Measurements from ENCODE around the gene SGIP1.
"Not testable (repeated sequence)": the region's sequence is repeated elsewhere in the genome, so short reads cannot be mapped to it uniquely, and the experiment has no call there.

Gene SGIP1

DNA sequence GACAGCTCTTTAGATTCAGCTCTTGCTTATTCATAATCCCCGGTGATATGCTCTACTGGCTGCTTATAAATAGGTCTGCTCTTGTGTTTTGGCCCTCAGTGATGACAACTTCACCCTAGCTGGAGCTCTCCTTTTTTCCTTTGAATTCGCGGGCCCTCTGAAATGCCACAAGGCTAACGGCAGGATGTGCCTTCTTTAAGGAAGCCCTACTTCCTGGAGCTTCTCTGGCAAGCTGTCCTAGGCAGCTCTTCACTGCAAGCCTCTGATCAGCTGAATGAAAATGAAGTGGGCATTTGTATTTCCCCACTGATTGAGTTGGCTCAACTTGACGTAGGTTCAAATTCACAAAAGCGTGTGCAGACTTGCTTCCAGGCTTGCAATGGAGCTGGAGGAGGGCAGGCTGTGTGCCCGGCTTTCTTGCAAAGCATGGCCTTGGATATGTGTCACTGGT is 22.2 kb downstream of the SGIP1 start:
- no peak for DNase-seq

DNA sequence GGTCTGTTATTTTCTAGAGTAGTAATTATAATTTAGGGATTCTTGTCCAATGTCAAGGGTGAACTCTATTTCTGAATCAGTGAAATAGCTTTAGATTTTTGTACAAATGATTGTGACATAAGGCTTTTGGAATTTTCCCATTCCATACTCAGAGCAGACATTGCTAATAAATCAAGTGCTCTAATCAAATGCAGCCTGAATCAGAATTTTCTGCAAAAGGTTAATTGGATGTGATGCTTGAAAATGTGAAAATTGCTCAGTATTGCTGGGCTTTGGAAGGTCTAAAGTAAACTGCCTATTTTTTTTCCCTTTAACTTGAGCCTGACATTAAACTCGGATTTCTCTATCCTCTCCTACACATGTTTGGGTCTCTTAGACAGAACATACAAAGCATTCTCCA is 23.2 kb downstream of the SGIP1 start:
- peak; percentile 88 for DNase-seq

DNA sequence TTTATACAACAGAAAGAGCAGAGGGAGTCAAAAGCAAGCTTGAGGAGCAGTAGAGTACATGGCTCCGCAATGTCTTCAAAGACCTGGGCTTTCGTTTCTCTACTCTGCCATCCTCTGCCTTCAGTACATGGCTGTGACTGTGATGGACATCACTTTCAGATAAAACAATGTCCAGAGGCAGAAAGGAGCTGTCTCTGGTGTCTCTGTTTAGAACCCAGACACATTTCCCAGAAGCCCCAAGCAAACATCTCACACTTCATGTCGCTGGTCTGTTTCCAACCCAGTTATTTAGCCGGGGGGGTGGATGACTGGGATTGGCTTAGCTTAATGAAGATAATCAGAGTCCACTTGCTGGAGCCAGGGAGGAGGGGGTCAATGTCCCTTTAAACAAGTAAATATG is 25.6 kb downstream of the SGIP1 start:
- DNase-seq = no peak

DNA sequence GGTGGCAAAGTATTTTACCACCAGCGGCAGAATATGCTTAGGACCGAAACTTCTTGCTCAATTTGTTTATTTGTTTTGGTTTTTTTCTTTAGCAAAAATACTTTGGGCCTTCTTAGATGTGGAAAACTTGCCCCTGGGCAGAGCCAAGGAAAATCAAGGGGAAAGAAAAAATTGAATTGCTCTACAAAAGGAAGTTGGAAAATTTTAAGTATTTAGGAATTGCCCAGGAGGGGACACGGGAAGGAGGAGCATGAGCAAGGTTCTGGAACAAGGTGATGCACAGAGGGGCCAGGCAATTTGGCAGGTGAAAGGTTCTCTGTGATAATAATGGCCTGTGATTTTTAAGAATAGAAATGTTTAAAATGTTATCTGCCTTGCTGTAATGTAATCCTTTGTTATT is 28.6 kb downstream of the SGIP1 start:
- DNase-seq = no peak

- DNase-seq = peak; percentile 91
Measured at GRCh38 chr1:66563094-66563800, 29.3 kb downstream of the SGIP1 start.

- DNase-seq = peak; percentile 98
Measured at GRCh38 chr1:66563941-66564630, 30.1 kb downstream of the SGIP1 start.

DNA sequence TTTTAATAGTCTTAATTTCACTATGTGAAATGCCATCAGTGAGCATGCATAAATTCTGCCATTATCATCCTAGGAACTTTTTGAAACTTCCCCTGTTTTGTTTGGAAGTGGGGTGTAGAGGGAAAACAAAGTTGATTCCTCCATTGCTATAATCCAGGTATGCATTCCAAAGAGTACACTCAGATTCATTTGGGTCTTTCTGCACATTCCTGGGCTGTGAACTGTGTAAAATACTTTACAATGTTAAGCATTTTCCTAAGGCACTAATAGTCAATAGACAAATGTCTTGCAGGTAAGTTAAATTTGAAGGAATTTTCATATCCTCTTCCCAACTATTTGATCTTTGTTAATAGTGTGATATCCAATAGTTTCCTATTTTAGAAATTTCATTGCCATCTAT is 36.2 kb downstream of the SGIP1 start:
- no peak for DNase-seq

DNA sequence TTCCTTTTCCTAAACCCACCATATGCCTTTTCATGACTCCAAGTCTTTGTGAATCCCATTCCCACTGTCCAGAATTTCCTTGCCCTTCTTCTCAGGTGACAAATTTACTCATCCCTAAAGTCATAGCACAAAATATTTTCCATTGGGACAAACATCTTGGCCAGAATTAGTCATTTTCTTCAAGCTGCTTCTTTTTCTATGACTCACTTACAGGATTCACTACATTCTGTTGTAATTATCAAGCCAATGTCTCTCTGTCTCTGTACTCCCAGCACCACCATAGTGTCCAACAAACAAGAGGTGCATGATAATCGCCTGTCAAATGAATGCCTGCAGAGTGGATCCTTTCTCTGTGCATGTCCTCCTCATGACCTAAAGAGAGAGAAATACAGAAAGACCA is 37.8 kb downstream of the SGIP1 start:
- DNase-seq = peak; percentile 69

DNA sequence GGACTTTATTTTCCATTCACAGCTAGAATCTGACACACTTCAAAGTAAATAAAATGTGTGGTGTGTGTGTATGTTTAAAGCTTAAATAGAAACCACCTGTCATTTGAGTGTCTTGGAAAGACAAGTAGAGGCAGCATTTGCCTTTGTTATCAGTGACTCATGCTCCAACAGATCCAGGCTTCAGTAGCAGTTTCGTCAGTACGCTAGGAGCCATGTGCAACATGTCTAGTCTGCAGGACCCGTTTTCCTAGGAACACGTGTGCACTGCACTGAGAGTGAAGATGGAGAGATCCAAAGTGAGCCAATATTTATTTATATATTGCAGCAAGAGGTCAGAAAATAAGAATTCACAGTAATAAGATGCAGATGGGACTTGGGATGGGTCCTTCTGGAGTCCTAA is 41.8 kb downstream of the SGIP1 start:
- DNase-seq = peak; percentile 89

- DNase-seq = no peak
Measured at GRCh38 chr1:66576645-66577044, 42.7 kb downstream of the SGIP1 start.

- DNase-seq = no peak
Measured at GRCh38 chr1:66578841-66579240, 44.9 kb downstream of the SGIP1 start.

GRCh38 chr1:66580081-66580480 is 46.1 kb downstream of the SGIP1 start:
- DNase-seq = no peak

GRCh38 chr1:66583021-66583420 is 49.1 kb downstream of the SGIP1 start:
- no peak for DNase-seq

DNA sequence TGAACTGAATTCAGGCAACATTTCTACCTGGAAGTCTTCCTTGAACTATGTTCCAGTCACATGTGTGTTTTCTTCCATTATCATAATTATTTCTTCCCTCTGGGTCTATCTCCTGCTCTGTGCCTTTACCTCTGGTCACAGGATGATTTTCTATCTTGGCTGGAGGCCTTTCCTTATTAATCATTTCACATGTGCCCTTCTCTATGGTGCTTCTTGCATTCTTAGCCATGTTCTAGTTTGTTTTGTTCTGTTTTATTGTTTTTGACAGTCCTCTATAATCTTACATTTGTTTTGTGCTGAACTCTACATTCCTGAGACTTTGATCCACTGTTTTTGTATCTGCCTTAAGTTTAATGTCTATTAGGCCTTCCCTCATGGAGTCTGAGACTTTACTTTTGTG is 51.0 kb downstream of the SGIP1 start:
- no peak for DNase-seq

DNA sequence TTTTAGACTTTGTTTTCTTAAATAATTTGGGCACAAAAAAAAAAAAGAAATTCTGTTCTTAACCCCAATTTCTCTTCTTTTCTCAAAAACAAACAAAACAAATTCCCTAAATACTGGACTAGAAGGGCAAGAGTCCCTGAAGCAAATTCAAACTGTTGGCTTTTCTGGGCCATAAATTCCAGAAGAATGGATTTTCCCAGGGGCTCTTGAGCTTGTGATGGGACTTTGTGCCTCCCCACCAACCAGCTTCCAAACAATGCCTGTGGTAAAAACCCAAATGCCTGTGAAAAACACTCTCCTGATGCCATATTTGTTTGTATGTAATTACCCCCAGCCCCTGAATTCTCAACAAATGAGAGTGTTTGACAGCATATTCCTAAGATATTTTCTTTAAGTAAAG is 55.4 kb downstream of the SGIP1 start:
- DNase-seq = no peak

GRCh38 chr1:66592106-66592507 is 58.2 kb downstream of the SGIP1 start:
- not testable (repeated sequence) for DNase-seq

DNA sequence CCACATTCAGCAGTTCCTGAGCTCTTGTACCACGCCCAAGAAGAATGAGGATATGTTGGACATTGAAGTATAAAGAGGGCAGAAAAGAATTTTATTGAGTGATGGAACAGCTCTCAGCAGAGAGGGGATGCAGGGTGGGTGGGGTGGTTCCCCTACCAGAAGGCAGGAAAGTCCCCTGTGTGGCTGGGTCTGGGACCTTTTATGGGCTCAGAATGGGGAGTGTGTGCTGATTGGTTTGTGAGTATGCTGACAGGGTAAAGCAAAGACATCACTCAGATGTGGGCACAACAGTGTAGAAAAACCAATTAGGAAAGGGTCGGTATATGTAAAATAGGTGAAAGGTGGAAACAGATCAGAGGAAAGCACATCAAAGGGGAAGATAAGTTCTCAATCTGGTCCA is 62.2 kb downstream of the SGIP1 start:
- no peak for DNase-seq

- DNase-seq = no peak
Measured at GRCh38 chr1:66597500-66597899, 63.5 kb downstream of the SGIP1 start.

DNA sequence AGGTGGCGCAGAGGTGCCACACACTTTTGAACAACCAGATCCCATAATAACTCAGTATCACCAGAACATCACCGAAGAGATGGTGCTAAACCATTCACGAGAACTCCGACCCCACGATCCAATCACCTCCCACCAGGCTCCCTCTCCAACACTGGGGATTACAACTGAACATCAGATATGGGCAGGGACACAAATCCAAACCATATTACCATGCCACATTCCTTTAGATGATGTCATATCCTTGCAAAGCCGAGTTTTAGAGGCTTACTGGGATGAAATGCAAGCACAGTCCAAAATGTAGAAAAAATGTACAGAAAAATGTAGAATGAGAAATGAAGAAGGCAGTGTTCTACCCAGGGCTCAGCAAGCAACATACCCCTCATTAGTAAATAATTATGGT is 64.7 kb downstream of the SGIP1 start:
- DNase-seq = peak; percentile 92

- DNase-seq = no peak
Measured at GRCh38 chr1:66599346-66599745, 65.4 kb downstream of the SGIP1 start.

DNA sequence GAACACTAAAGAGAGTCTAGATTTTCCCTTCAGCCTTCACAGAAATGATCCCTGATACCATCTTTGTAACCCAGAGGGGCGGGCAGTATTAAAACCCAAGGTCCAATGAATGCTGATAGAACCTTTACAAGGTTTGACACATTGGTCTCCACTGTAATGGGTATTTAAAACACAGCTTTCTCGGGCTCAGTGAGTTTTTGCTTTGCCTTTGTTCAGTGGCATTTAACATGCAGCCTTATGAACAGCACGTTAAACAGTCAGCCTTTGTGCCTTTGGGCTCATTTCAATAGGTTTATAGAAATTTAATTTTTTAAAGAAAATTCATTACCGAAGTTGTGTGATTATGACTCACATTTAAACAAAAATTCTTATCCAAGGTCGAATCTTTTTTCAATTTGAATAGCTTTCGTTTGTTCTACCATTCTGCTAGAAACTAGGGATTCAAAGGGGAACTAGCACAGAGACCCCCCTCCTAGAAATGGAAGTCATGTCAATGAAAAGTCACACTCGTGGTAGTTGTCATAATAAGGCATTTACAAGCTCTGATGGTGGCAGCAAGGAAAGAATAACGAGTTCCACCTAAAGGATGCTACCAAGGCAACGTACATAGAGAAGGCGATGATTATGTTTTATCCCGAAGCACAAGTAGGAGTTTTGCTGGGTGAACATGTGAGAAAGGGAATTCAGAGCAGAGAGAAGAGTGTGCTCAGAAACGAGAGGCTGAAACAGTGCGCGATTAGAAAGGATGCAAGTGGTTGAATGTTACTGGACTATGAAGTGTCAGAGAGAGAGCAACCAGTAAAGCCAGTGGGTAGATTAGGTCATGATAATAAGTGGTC is 66.2 kb downstream of the SGIP1 start:
- DNase-seq = no peak

- DNase-seq = no peak
Measured at GRCh38 chr1:66605419-66605997, 71.6 kb downstream of the SGIP1 start.

GRCh38 chr1:66606362-66607065 is 72.6 kb downstream of the SGIP1 start:
- DNase-seq = no peak

All from fibroblast of upper back skin (primary cell).